BLaER1 (cell line): ENCODE measurements around the gene KCP.
A peak's percentile ranks its signal among the peaks of the same experiment; 100 is the strongest.

Experiments
- H3K27ac ChIP-seq: shearing (Covaris generic); formaldehyde crosslinking; 2 replicates; pipeline ENCODE4 v1.8.1; 2022
- H3K27me3 ChIP-seq: shearing (Covaris generic); formaldehyde crosslinking; 2 replicates; pipeline ENCODE4 v1.8.1; 2022
- H3K36me3 ChIP-seq: shearing (Covaris generic); formaldehyde crosslinking; 2 replicates; pipeline ENCODE4 v1.8.1; 2022
- H3K4me1 ChIP-seq: shearing (Covaris generic); formaldehyde crosslinking; 2 replicates; pipeline ENCODE4 v1.8.1; 2022
- H3K4me2 ChIP-seq: shearing (Covaris generic); formaldehyde crosslinking; 2 replicates; pipeline ENCODE4 v1.8.1; 2022
- H3K4me3 ChIP-seq: shearing (Covaris generic); formaldehyde crosslinking; 2 replicates; pipeline ENCODE4 v1.8.1; 2022
- H3K9ac ChIP-seq: shearing (Covaris generic); formaldehyde crosslinking; 2 replicates; pipeline ENCODE4 v1.8.1; 2022
- H3K9me3 ChIP-seq: shearing (Covaris generic); formaldehyde crosslinking; 2 replicates; pipeline ENCODE4 v1.8.1; 2022
- H4K20me1 ChIP-seq: shearing (Covaris generic); formaldehyde crosslinking; 2 replicates; pipeline ENCODE4 v1.8.1; 2022
- Cebpa-rat ChIP-seq: shearing (Covaris generic); IDR thresholded peaks from 2 replicates; pipeline ENCODE4 v1.8.1; 2022

The KCP gene

DNA sequence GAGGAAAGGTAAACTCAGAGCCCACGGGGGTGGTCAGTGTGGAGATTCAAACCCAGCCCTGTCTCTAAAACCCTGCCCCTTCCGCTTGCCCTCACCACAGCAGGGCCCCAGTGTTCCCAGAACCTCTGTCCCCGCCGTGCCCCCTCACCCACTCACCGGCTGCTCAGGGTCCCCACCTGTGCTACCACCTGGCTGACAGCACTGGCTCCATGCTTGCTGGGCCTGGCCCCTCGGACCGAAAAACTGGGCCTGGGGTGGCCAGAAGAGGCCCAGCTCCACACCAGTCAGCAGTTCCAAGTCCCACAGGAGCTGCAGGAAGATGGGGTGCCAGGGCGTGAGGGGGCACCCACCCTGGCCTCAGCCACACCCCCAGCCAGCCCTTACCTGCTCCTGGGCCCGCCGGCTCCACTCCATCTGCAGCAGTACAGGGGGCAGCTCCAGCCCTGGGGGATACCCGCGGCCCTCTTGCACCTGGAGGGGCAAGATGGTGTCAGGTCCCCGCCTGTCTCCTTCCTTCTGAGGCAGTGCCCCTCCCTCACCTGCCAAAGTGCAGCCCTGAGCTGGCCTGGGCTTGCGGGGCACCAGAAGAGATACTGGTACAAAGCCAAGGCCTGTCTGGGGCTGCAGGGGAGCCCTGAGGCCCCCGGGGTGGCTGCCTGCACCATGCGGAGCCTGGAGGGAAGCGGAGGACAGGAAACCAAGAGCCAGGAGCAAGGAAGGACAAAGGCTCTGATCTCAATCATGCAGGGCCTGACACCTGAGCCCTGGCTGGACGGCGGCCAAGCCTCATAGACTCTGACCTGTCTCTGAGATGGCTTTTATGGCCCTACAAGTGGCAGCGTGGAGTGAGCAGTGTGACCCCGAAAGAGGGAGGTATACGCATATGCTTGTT, 36.1 kb downstream of the KCP start:
- no peak overlapping the region for H3K4me2 ChIP-seq
- H3K36me3 ChIP-seq = no peaks in the 10 kb centered on the region
- H4K20me1 ChIP-seq = peaks cover 13% of the 10 kb centered on the region
- H3K4me3 ChIP-seq = no peak overlapping the region
- no peaks in the 10 kb centered on the region for H3K9me3 ChIP-seq
- peaks cover 18% of the 10 kb centered on the region for H3K27me3 ChIP-seq
- peaks cover 35% of the 10 kb centered on the region for H3K4me1 ChIP-seq
- H3K9ac ChIP-seq = no peak overlapping the region
- no peak overlapping the region for H3K27ac ChIP-seq
- no peak for TF ChIP-seq Cebpa-rat

DNA sequence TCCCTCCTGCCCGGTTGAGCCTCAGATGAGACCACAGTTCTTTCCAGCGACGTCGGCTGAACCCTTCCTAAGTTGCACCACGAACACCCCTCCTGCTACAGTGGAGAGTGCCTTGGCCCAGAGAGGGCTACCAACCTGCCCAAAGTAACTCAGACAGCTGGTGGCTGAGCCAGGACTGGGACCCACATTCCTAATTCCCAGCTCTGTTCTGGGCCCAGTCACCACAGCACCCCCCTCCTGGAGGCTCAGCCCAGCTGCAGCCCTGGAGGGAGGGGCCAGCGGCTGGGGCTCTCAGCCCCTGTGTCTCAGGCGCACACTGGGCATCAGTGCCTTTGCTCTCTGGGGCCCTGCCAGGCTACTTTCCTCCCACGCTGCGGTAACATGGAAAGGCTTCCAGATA, 37.3 kb downstream of the KCP start:
- no peaks in the 10 kb centered on the region for H3K9me3 ChIP-seq
- no peak overlapping the region for H3K4me3 ChIP-seq
- H3K36me3 ChIP-seq = no peaks in the 10 kb centered on the region
- TF ChIP-seq Cebpa-rat = no peak
- no peak overlapping the region for H3K9ac ChIP-seq
- no peak overlapping the region for H3K4me2 ChIP-seq
- peaks cover 24% of the 10 kb centered on the region for H4K20me1 ChIP-seq
- H3K27ac ChIP-seq = no peak overlapping the region
- H3K4me1 ChIP-seq = peaks cover 46% of the 10 kb centered on the region
- peaks cover 29% of the 10 kb centered on the region for H3K27me3 ChIP-seq

DNA sequence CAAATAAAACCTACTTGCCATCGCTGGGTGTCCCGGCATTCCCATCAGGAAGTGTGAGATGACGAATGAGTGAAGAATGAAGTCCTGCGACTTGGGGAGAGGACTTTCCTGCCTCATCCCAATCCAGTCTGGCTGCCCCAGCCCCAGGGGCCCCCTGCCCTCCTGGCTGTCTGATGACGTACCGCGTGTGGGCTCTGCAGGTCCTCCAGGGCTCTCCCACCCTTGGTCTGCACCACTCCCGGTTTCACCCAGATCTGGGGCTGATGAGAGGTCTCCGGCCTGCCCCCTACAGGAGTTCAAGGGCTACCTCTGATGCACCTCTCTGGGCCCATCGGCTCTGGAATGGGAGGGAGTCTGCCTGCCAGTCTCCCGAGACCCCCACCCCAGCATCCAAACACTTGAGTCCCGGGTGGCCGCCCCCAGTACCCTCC, 38.1 kb downstream of the KCP start:
- H3K27ac ChIP-seq = no peak overlapping the region
- H3K4me2 ChIP-seq = no peak overlapping the region
- no peak for TF ChIP-seq Cebpa-rat
- H3K4me1 ChIP-seq = peaks cover 40% of the 10 kb centered on the region
- H3K36me3 ChIP-seq = no peaks in the 10 kb centered on the region
- peaks cover 33% of the 10 kb centered on the region for H4K20me1 ChIP-seq
- no peaks in the 10 kb centered on the region for H3K9me3 ChIP-seq
- H3K4me3 ChIP-seq = no peak overlapping the region
- no peak overlapping the region for H3K9ac ChIP-seq
- peaks cover 37% of the 10 kb centered on the region for H3K27me3 ChIP-seq

DNA sequence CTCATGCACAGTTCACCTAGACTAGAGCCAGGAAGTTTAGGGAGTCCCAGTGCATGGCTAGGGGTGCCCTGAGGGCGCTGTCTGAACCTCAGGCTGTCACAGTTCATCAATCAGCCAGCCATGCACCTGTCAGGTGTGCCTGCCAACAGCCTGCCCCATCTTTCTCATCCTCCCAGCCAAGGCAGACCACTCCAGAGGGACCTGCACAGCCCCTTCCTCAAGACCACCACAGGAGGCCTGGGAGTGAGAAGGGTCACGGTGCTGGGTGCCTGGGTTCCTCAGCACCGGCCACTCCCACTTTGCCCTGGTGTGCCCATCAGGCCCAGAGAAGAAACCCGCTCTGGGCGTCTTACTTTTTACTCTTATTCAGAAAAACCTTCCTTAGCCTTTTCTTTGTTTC, 39.5 kb downstream of the KCP start:
- H3K9me3 ChIP-seq = no peaks in the 10 kb centered on the region
- TF ChIP-seq Cebpa-rat = no peak
- H3K27ac ChIP-seq = no peak overlapping the region
- H3K27me3 ChIP-seq = peaks cover 42% of the 10 kb centered on the region
- H3K9ac ChIP-seq = no peak overlapping the region
- H3K36me3 ChIP-seq = peaks cover 3% of the 10 kb centered on the region
- no peak overlapping the region for H3K4me3 ChIP-seq
- peaks cover 31% of the 10 kb centered on the region for H3K4me1 ChIP-seq
- peak overlapping the region; percentile 99 for H3K4me2 ChIP-seq
- peaks cover 44% of the 10 kb centered on the region for H4K20me1 ChIP-seq

DNA sequence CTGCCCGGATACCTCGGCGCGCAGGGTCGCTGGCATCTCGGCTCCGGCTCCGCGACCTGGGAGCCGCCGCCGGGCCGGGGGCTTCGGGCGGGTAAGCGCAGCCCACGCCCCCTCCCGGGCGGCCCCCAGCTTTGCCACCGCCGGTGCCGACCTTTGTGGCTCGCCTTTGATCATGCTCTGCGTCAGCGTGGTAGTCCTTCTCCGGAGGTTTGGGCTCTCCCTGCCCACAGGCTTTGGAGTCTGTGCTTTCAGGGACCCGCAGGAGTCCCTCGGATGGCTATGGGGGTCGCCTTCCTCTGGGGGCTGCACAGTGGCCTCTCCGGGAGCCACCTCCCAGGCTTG, 40.6 kb downstream of the KCP start:
- Histone ChIP-seq H3K9me3 (no peaks in the 10 kb centered on the region), H3K4me3 (peak overlapping the region; percentile 74), H3K4me1 (peaks cover 31% of the 10 kb centered on the region), H3K36me3 (peaks cover 14% of the 10 kb centered on the region), H4K20me1 (peaks cover 55% of the 10 kb centered on the region), H3K9ac (peak overlapping the region; percentile 76), H3K4me2 (peak overlapping the region; percentile 99), H3K27me3 (peaks cover 42% of the 10 kb centered on the region), H3K27ac (peak overlapping the region; percentile 60)
- no peak for TF ChIP-seq Cebpa-rat

DNA sequence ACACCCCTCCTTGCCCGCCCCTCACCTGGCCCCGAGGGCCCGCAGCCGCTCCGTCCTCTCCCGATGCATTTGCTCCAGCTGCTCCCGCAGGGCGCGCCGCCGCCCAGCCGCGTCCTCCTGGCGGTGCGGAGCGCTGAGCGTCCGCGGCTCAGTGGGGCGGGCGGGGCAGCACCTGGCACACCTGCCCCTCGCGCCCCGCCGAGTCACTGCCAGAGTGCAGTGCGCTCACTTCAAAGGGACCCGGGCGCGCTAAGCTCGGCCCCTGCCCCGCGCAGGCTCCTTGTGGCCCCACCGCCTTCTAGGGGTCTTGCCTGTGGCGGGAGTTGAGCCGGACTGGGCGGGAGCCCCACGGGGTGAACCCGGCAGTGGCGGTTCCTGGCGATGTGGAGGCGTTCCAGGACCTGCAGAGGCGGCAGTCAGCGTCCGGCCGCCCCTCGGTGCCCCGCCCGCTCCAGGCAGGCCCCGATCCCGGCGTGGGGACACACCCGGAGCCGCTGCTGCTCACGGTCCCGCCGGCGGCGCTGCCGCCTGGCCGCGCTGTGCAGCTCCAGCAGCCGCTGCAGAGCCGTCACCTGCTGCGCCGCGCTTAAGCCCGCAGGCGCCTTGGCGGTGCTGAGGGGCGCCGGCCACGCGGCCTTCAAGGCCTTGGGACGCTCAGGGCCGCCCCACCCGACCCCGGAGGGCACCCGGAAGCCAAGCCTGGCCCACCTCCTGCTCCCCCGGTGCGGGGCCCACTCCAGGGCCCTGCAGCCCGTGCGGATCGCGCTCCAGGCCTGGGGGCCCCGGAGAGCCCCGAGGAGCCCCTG, 41.2 kb downstream of the KCP start:
- H3K4me1 ChIP-seq = peaks cover 33% of the 10 kb centered on the region
- H4K20me1 ChIP-seq = peaks cover 61% of the 10 kb centered on the region
- peak overlapping the region; percentile 60 for H3K27ac ChIP-seq
- peak overlapping the region; percentile 99 for H3K4me2 ChIP-seq
- H3K36me3 ChIP-seq = peaks cover 19% of the 10 kb centered on the region
- peak overlapping the region; percentile 76 for H3K9ac ChIP-seq
- no peak for TF ChIP-seq Cebpa-rat
- H3K9me3 ChIP-seq = no peaks in the 10 kb centered on the region
- peaks cover 42% of the 10 kb centered on the region for H3K27me3 ChIP-seq
- H3K4me3 ChIP-seq = peak overlapping the region; percentile 74

DNA sequence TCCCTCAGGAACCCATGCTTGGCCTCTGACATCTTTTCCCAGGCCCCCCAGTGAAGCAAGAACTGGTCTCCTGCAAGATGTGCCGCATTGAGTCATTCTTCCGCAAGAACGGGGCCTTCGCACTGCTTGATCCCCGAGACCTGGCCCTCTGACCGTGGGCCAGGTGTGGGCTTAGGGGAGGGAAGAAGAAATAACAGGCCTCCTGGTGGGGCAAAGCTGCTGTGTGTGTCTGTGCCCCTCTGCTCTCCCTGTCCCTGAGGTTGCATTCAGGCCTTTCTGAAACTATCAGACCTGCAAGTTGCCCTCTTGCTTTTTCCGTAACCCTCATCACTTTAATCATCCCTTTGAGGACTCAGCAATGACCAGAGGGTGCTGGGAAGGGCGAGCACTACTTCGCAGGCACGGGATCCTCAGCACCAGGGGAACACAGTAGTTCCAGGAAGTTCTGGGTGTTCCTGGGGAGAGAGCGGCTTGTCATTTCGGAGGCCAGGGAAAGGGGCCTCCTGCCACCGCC, 41.8 kb downstream of the KCP start:
- H3K27me3 ChIP-seq = peaks cover 42% of the 10 kb centered on the region
- 0 out of 2 replicates have a peak overlapping the region, but pooled peaks have one; percentile 60 for H3K27ac ChIP-seq
- peak overlapping the region; percentile 99 for H3K4me2 ChIP-seq
- H4K20me1 ChIP-seq = peaks cover 68% of the 10 kb centered on the region
- peak overlapping the region; percentile 74 for H3K4me3 ChIP-seq
- H3K9ac ChIP-seq = peak overlapping the region; percentile 76
- peaks cover 19% of the 10 kb centered on the region for H3K36me3 ChIP-seq
- no peaks in the 10 kb centered on the region for H3K9me3 ChIP-seq
- H3K4me1 ChIP-seq = peaks cover 40% of the 10 kb centered on the region
- TF ChIP-seq Cebpa-rat = no peak

DNA sequence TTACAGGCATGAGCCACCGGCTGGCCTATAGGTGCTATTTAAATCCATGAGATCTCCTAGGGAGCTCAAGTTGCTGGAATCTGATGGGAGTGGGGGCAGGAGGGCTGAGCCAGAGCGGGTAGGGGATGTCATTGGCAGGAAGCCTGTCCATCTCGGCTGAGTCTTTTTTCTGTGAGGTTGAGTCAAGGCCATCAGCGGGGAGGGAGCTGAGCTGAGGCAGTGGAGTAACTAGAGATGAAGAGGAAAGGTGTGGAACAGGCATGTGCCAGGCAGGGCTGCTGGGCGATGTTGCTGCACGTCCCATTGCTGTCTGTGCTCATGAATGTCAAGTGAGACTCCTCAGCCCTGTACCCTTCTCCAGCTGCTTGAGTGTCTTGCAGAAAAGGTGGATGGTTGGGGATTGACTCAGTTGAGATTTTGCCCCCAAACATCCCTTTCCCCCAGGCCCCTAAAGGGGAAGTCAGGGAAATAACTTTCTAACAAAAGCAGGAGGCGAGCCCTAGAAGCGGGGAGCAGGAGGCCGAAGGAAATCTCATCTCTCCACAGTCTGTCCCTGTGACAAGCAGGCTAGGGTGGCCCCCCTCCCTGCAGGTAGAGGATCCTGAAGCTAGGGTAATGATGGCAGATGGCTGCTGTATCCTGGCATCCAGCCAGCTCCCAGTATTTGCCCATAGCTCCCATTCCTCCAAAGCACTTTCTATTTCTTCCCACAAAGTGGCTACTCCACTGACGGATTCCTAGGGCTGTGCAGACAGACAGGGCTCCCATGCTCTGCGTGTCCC, 42.5 kb downstream of the KCP start:
- H3K27ac ChIP-seq = no peak overlapping the region
- no peak overlapping the region for H3K9ac ChIP-seq
- no peak for TF ChIP-seq Cebpa-rat
- H4K20me1 ChIP-seq = peaks cover 71% of the 10 kb centered on the region
- H3K4me1 ChIP-seq = peaks cover 42% of the 10 kb centered on the region
- no peaks in the 10 kb centered on the region for H3K9me3 ChIP-seq
- no peak overlapping the region for H3K4me3 ChIP-seq
- H3K4me2 ChIP-seq = peak overlapping the region; percentile 99; the same call in 1 of the 2 replicates
- H3K36me3 ChIP-seq = peaks cover 19% of the 10 kb centered on the region
- H3K27me3 ChIP-seq = peaks cover 42% of the 10 kb centered on the region

DNA sequence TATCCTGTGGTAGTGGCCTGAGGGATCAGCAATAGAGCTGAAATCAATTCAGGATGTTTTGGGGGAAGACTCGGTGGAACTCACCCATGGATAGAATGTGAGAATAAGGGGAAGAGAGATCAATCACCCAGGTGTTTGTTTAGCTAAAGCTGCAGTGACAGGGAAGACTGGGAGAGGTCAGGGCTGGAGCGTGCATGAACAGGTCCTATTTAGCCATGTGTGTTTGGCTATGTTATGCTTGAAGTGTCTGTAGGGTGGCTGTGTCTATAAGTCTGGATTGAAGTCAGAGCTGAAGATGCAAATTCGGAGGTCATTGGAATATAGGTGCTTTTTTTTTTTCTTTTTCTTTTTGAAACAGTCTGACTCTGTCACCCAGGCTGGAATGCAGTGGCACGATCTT, 43.3 kb downstream of the KCP start:
- Histone ChIP-seq H3K9me3 (no peaks in the 10 kb centered on the region), H3K27me3 (peaks cover 42% of the 10 kb centered on the region), H3K36me3 (peaks cover 19% of the 10 kb centered on the region), H3K9ac (no peak overlapping the region), H4K20me1 (peaks cover 71% of the 10 kb centered on the region), H3K4me3 (no peak overlapping the region), H3K4me1 (peaks cover 43% of the 10 kb centered on the region), H3K4me2 (no peak overlapping the region), H3K27ac (no peak overlapping the region)
- TF ChIP-seq Cebpa-rat = no peak
